Measurements from ENCODE around the gene VEZT.

Gene VEZT

DNA sequence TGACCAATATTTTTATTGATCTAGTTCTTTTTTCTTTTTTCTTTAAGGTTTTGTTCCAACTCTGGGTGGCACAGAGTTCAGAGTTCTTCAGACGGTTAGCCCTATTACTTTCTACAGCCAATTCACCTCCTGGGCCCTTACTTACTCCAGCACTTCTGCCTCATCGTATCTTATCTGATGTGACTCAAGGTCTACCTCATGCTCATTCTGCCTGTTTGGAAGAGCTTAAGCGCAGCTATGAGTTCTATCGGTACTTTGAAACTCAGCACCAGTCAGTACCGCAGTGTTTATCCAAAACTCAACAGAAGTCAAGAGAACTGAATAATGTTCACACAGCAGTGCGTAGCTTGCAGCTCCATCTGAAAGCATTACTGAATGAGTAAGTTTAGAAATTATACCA, 64.7 kb downstream of the VEZT start:
- TF ChIP-seq POLR2AphosphoS5 (IDR thresholded peaks at IDR 0.05; ENCODE audit: low read depth) (no peak), GABPA (IDR thresholded peaks at IDR 0.05; ENCODE audit: low read depth) (no peak), SPI1 (IDR thresholded peaks at IDR 0.05; ENCODE audit: borderline replicate concordance, low read depth) (no peak)
- TF ChIP-seq, protein P1, sequence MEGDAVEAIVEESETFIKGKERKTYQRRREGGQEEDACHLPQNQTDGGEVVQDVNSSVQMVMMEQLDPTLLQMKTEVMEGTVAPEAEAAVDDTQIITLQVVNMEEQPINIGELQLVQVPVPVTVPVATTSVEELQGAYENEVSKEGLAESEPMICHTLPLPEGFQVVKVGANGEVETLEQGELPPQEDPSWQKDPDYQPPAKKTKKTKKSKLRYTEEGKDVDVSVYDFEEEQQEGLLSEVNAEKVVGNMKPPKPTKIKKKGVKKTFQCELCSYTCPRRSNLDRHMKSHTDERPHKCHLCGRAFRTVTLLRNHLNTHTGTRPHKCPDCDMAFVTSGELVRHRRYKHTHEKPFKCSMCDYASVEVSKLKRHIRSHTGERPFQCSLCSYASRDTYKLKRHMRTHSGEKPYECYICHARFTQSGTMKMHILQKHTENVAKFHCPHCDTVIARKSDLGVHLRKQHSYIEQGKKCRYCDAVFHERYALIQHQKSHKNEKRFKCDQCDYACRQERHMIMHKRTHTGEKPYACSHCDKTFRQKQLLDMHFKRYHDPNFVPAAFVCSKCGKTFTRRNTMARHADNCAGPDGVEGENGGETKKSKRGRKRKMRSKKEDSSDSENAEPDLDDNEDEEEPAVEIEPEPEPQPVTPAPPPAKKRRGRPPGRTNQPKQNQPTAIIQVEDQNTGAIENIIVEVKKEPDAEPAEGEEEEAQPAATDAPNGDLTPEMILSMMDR (IDR thresholded peaks at IDR 0.05; ENCODE audit: insufficient read depth, low read length) = no peak
- TF ChIP-seq, protein P2, sequence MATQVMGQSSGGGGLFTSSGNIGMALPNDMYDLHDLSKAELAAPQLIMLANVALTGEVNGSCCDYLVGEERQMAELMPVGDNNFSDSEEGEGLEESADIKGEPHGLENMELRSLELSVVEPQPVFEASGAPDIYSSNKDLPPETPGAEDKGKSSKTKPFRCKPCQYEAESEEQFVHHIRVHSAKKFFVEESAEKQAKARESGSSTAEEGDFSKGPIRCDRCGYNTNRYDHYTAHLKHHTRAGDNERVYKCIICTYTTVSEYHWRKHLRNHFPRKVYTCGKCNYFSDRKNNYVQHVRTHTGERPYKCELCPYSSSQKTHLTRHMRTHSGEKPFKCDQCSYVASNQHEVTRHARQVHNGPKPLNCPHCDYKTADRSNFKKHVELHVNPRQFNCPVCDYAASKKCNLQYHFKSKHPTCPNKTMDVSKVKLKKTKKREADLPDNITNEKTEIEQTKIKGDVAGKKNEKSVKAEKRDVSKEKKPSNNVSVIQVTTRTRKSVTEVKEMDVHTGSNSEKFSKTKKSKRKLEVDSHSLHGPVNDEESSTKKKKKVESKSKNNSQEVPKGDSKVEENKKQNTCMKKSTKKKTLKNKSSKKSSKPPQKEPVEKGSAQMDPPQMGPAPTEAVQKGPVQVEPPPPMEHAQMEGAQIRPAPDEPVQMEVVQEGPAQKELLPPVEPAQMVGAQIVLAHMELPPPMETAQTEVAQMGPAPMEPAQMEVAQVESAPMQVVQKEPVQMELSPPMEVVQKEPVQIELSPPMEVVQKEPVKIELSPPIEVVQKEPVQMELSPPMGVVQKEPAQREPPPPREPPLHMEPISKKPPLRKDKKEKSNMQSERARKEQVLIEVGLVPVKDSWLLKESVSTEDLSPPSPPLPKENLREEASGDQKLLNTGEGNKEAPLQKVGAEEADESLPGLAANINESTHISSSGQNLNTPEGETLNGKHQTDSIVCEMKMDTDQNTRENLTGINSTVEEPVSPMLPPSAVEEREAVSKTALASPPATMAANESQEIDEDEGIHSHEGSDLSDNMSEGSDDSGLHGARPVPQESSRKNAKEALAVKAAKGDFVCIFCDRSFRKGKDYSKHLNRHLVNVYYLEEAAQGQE (IDR thresholded peaks at IDR 0.05; ENCODE audit: insufficient replicate concordance, low read depth) = no peak
- no peaks in the 10 kb centered on the region for H3K27me3 ChIP-seq (ENCODE audit: insufficient read depth, poor library complexity, severe bottlenecking)
- no peak overlapping the region for H3K27ac ChIP-seq (replicated peaks)
- no peak for DNase-seq (ENCODE audit: low read depth in 1 of 2, low spot score in 1 of 2)
- no peak overlapping the region for H3K4me3 ChIP-seq (replicated peaks; ENCODE audit: insufficient read depth, low read length)

DNA sequence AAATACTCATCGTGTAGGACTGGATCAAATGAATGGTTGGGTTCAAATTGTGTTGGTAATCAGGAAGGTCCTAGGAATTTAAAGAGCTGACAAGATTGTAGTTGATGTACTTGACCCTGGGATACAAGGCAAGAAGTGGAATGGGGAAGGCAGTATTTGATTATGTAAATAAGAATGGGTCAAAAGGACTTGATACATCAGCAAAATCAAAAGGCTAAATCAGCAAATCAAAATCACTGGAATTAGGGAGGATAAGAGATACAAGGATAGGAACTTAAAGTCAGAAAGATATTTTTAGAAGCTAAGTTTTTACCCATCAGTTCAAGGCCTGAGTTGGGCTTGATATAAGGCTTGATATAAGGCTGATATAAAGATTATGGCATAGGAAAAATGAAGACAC, 65.8 kb downstream of the VEZT start:
- TF ChIP-seq GABPA (IDR thresholded peaks at IDR 0.05; ENCODE audit: low read depth) = no peak
- TF ChIP-seq, protein P2 (IDR thresholded peaks at IDR 0.05; ENCODE audit: insufficient replicate concordance, low read depth) = no peak
- TF ChIP-seq, protein P1 (IDR thresholded peaks at IDR 0.05; ENCODE audit: insufficient read depth, low read length) = no peak
- no peak for TF ChIP-seq POLR2AphosphoS5 (IDR thresholded peaks at IDR 0.05; ENCODE audit: low read depth)
- TF ChIP-seq SPI1 (IDR thresholded peaks at IDR 0.05; ENCODE audit: borderline replicate concordance, low read depth) = no peak
- no peak for DNase-seq (ENCODE audit: low read depth in 1 of 2, low spot score in 1 of 2)
- H3K4me3 ChIP-seq (replicated peaks; ENCODE audit: insufficient read depth, low read length) = no peak overlapping the region

DNA sequence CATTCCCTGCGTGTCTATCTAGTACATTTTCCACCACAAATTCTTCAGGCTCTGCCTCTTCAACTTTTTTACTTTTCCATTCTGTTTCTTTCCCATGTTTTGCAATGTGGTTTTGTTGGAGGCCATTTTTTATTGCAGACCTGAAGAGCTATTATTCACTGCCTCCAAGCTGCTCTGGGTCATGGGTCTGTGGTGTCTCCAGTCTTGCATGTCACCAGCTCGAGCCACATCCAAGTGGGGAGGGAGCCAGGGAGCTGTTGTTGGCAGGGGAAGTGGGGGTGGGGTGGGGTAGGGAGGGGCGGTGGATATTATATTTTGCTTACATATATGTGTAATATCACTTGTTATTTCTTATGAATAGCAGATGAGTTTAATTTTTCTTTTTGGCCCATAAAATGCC, 69.1 kb downstream of the VEZT start:
- Histone ChIP-seq H3K27ac (replicated peaks) (no peak overlapping the region), H3K27me3 (ENCODE audit: insufficient read depth, poor library complexity, severe bottlenecking) (no peaks in the 10 kb centered on the region), H3K4me3 (replicated peaks; ENCODE audit: insufficient read depth, low read length) (no peak overlapping the region)
- no peak for DNase-seq (ENCODE audit: low read depth in 1 of 2, low spot score in 1 of 2)
- TF ChIP-seq SPI1 (IDR thresholded peaks at IDR 0.05; ENCODE audit: borderline replicate concordance, low read depth) = no peak
- no peak for TF ChIP-seq POLR2AphosphoS5 (IDR thresholded peaks at IDR 0.05; ENCODE audit: low read depth)
- TF ChIP-seq, protein P2 (IDR thresholded peaks at IDR 0.05; ENCODE audit: insufficient replicate concordance, low read depth) = no peak
- TF ChIP-seq, protein P1 (IDR thresholded peaks at IDR 0.05; ENCODE audit: insufficient read depth, low read length) = no peak
- no peak for TF ChIP-seq GABPA (IDR thresholded peaks at IDR 0.05; ENCODE audit: low read depth)

More for the DNA sequence above, 65.8 kb downstream of the VEZT start:
- Histone ChIP-seq H3K27ac (replicated peaks) (no peak overlapping the region), H3K27me3 (ENCODE audit: insufficient read depth, poor library complexity, severe bottlenecking) (no peaks in the 10 kb centered on the region)
